GM12878 (cell line): ENCODE data around the gene CACNA2D4. TPM values are rescaled to one million over a fixed set of nuclear protein-coding genes. Genes with fewer than 3 reads are reported as not detected.

Experiments used
- CBFB ChIP-seq: IDR thresholded peaks from 2 replicates; pipeline ENCODE4 v1.6.1; 2016; ENCODE audit warnings: antibody characterized with exemption, low read depth
- CHD1 ChIP-seq: IDR thresholded peaks from 2 replicates; pipeline ENCODE4 v1.6.1; 2012; ENCODE audit warnings: low read depth, low read length, improper control_type of control experiment
- CREM ChIP-seq: IDR thresholded peaks from 2 replicates; pipeline ENCODE4 v1.6.1; 2014; ENCODE audit warnings: antibody characterized with exemption, low read depth
- EED ChIP-seq: sonication (generic); IDR thresholded peaks from 2 replicates; pipeline ENCODE4 v1.6.1; 2016; ENCODE audit warnings: antibody characterized with exemption, low read depth
- ETV6 ChIP-seq, 2 experiments: fragments of 450-650 bp in 1 of 2; IDR thresholded peaks in 1 of 2; conservative IDR thresholded peaks in 1 of 2; 2 replicates each; pipeline ENCODE4 v1.6.1; 2014; ENCODE audit warnings: antibody characterized with exemption in 1 of 2, borderline replicate concordance in 1 of 2, low read depth in 1 of 2, mild to moderate bottlenecking in 1 of 2, moderate library complexity in 1 of 2
- HDAC2 ChIP-seq: fragments of 200-600 bp; sonication (generic); IDR thresholded peaks from 2 replicates; pipeline ENCODE4 v1.6.1; 2017
- IKZF1 ChIP-seq: fragments of 450-650 bp; conservative IDR thresholded peaks from 2 replicates; pipeline ENCODE4 v1.6.1; 2017; ENCODE audit warnings: antibody characterized with exemption, mild to moderate bottlenecking
- IRF4 ChIP-seq: IDR thresholded peaks from 2 replicates; pipeline ENCODE4 v1.6.1; 2011; ENCODE audit warnings: low read depth, low read length
- KAT2A ChIP-seq: conservative IDR thresholded peaks from 2 replicates; pipeline ENCODE4 v1.6.1; 2011; ENCODE audit warnings: low read depth, low read length; ENCODE audit not compliant: control insufficient read depth
- KDM1A ChIP-seq: fragments of 200-600 bp; sonication (generic); IDR thresholded peaks from 2 replicates; pipeline ENCODE4 v1.6.1; 2016; ENCODE audit warnings: borderline replicate concordance
- MTA2 ChIP-seq: fragments of 450-650 bp; IDR thresholded peaks from 2 replicates; pipeline ENCODE4 v1.6.1; 2016; ENCODE audit warnings: low read depth, mild to moderate bottlenecking, moderate library complexity
- MTA3 ChIP-seq: IDR thresholded peaks from 2 replicates; pipeline ENCODE4 v1.6.1; 2012; ENCODE audit warnings: low read length, inconsistent platforms, borderline replicate concordance
- NR2C1 ChIP-seq: fragments of 450-650 bp; IDR thresholded peaks from 2 replicates; pipeline ENCODE4 v1.6.1; 2017; ENCODE audit warnings: antibody characterized with exemption, mild to moderate bottlenecking, moderate library complexity
- NR2C2 ChIP-seq: IDR thresholded peaks from 2 replicates; pipeline ENCODE4 v1.6.1; 2011; ENCODE audit warnings: borderline replicate concordance, low read depth; ENCODE audit not compliant: control insufficient read depth, insufficient read length
- PAX5 ChIP-seq: IDR thresholded peaks from 2 replicates; pipeline ENCODE4 v1.6.1; 2011; ENCODE audit warnings: low read depth, low read length, borderline replicate concordance
- PML ChIP-seq: IDR thresholded peaks from 2 replicates; pipeline ENCODE4 v1.6.1; 2012; ENCODE audit warnings: low read length, inconsistent platforms
- POLR2AphosphoS5 ChIP-seq: IDR thresholded peaks from 2 replicates; pipeline ENCODE4 v1.6.1; 2011; ENCODE audit warnings: mild to moderate bottlenecking, low read length, inconsistent platforms
- RCOR1 ChIP-seq: conservative IDR thresholded peaks from 2 replicates; pipeline ENCODE4 v1.6.1; 2012; ENCODE audit warnings: low read depth, low read length, improper control_type of control experiment
- SIN3A ChIP-seq: IDR thresholded peaks from 2 replicates; pipeline ENCODE4 v1.6.1; 2012; ENCODE audit warnings: low read depth, low read length, improper control_type of control experiment
- SMC3 ChIP-seq: IDR thresholded peaks from 2 replicates; pipeline ENCODE4 v1.6.1; 2011; ENCODE audit warnings: low read length, improper control_type of control experiment, borderline replicate concordance
- STAT3 ChIP-seq: IDR thresholded peaks from 2 replicates; pipeline ENCODE4 v1.6.1; 2011; ENCODE audit warnings: low read depth, low read length, improper control_type of control experiment
- TBL1XR1 ChIP-seq: IDR thresholded peaks from 2 replicates; pipeline ENCODE4 v1.6.1; 2012; ENCODE audit warnings: low read depth, low read length, improper control_type of control experiment
- TCF12 ChIP-seq: IDR thresholded peaks from 2 replicates; pipeline ENCODE4 v1.6.1; 2011; ENCODE audit warnings: low read depth, mild to moderate bottlenecking, low read length
- WRNIP1 ChIP-seq: IDR thresholded peaks from 2 replicates; pipeline ENCODE4 v1.6.1; 2011; ENCODE audit warnings: low read depth, low read length, improper control_type of control experiment, borderline replicate concordance
- YY1 ChIP-seq: IDR thresholded peaks from 2 replicates; pipeline ENCODE4 v1.6.1; 2011; ENCODE audit warnings: low read depth, mild to moderate bottlenecking, low read length
- ZNF274 ChIP-seq: IDR thresholded peaks from one replicate; pipeline ENCODE4 v1.8.0; 2011; ENCODE audit not compliant: insufficient read length, insufficient read depth
- ZNF384 ChIP-seq: IDR thresholded peaks from 2 replicates; pipeline ENCODE4 v1.6.1; 2012; ENCODE audit warnings: low read depth, mild to moderate bottlenecking, low read length, improper control_type of control experiment, borderline replicate concordance
- ZSCAN29 ChIP-seq: fragments of 450-650 bp; IDR thresholded peaks from 2 replicates; pipeline ENCODE4 v1.6.1; 2017; ENCODE audit warnings: mild to moderate bottlenecking, moderate library complexity
- polyA plus RNA-seq, 11 experiments: library from polyadenylated mRNA; depleted of rRNA in 4 of 11; unstranded in 6 of 11; stranded (reverse) in 5 of 11; fragments of >200 nt; fragmentation: Nextera tagmentation in 4 of 11; fragmentation: Illumina TruSeq in 1 of 11; extraction: Ambion mirVana in 4 of 11; extraction: Trizol in 1 of 11; gene quantifications; 1 replicate in 1 of 11; 2 replicates in 10 of 11; pipeline versions ENCODE4 v1.2.1 to v1.2.3, GENCODE V29; 2011 to 2016; ENCODE audit warnings: inconsistent platforms in 2 of 11, missing spikeins in 2 of 11, low read depth in 1 of 11
- total RNA-seq, 4 experiments: library from RNA; depleted of rRNA in 3 of 4; stranded (reverse); fragments of >200 nt in 3 of 4; fragmentation: Illumina TruSeq in 1 of 4; extraction: Trizol in 1 of 4; gene quantifications; 2 replicates each; pipeline versions ENCODE4 v1.2.1 to v1.2.3, GENCODE V29; 2013 to 2021
- TF ChIP-seq, protein P1 (sequence below): fragments of 450-650 bp; IDR thresholded peaks from 2 replicates; pipeline ENCODE4 v1.6.1; 2014; ENCODE audit warnings: mild to moderate bottlenecking
- TF ChIP-seq, protein P2 (sequence below): fragments of 450-650 bp; IDR thresholded peaks from 2 replicates; pipeline ENCODE4 v1.6.1; 2017; ENCODE audit warnings: low read depth, mild to moderate bottlenecking, moderate library complexity
- TF ChIP-seq, protein P3 (sequence below): fragments of 450-650 bp; conservative IDR thresholded peaks from 2 replicates; pipeline ENCODE4 v1.6.1; 2017; ENCODE audit warnings: mild to moderate bottlenecking, moderate library complexity

The CACNA2D4 gene
- total and polyA plus RNA-seq, 10 of the 15 experiments (the other 5 are each of a cell fraction or from before 2014, with no cell fraction given): 0.03 to 1.0 (median 0.65) TPM

DNA sequence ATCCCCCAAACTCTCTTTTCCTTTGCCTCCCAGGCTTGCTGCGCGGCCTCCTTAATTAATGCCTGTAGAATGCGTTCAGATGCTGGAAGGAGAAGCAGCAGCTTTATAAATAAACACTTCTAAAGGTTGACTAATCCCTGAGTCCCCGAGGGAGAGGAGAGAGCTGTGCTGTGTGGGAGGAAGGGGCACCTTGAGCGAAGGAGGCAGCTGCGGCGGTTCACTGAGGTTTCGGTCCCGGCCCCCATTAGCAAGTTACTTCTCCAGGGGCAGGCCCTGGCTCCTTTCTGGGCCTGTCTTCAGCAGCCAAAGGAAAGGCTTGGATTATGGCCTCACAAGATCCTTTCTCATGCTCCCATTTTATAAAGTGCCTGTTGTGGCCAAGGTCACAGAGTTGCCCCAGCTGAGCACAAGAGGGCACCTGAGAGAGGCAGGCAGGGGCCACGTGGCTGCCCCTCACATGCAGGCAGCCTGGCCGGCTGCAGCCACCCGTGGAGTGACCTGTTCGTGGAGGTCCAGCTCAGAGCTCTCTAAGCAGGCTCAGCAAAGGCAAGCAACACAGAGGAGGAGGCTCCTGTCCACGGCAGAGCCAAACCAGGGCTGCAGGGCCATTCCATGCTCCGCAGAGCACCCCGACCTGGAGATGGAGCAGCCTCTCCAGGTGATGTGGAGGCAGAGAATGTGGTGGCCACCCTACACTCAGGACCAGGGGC lies 15.0 kb upstream of the CACNA2D4 start (continued):
- TF ChIP-seq CBFB: no peak
- no peak for TF ChIP-seq ETV6 (conservative IDR thresholded peaks at IDR 0.05 in 1 of 2, IDR thresholded peaks at IDR 0.05 in 1 of 2; ENCODE audit: borderline replicate concordance in 1 of 2, low read depth in 1 of 2)
- no peak for TF ChIP-seq ZNF384
- no peak for TF ChIP-seq RCOR1
- no peak for TF ChIP-seq ZSCAN29
- TF ChIP-seq, protein P1, sequence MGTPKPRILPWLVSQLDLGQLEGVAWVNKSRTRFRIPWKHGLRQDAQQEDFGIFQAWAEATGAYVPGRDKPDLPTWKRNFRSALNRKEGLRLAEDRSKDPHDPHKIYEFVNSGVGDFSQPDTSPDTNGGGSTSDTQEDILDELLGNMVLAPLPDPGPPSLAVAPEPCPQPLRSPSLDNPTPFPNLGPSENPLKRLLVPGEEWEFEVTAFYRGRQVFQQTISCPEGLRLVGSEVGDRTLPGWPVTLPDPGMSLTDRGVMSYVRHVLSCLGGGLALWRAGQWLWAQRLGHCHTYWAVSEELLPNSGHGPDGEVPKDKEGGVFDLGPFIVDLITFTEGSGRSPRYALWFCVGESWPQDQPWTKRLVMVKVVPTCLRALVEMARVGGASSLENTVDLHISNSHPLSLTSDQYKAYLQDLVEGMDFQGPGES: no peak
- TF ChIP-seq CHD1: no peak
- TF ChIP-seq KDM1A: no peak
- TF ChIP-seq WRNIP1: no peak
- TF ChIP-seq SMC3: no peak
- no peak for TF ChIP-seq EED
- TF ChIP-seq IRF4: no peak
- TF ChIP-seq MTA3: no peak
- TF ChIP-seq SIN3A: no peak
- no peak for TF ChIP-seq NR2C1
- TF ChIP-seq TCF12: peak; percentile 92
- TF ChIP-seq POLR2AphosphoS5: no peak
- TF ChIP-seq, protein P2, sequence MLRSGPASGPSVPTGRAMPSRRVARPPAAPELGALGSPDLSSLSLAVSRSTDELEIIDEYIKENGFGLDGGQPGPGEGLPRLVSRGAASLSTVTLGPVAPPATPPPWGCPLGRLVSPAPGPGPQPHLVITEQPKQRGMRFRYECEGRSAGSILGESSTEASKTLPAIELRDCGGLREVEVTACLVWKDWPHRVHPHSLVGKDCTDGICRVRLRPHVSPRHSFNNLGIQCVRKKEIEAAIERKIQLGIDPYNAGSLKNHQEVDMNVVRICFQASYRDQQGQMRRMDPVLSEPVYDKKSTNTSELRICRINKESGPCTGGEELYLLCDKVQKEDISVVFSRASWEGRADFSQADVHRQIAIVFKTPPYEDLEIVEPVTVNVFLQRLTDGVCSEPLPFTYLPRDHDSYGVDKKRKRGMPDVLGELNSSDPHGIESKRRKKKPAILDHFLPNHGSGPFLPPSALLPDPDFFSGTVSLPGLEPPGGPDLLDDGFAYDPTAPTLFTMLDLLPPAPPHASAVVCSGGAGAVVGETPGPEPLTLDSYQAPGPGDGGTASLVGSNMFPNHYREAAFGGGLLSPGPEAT: no peak
- TF ChIP-seq, protein P3, sequence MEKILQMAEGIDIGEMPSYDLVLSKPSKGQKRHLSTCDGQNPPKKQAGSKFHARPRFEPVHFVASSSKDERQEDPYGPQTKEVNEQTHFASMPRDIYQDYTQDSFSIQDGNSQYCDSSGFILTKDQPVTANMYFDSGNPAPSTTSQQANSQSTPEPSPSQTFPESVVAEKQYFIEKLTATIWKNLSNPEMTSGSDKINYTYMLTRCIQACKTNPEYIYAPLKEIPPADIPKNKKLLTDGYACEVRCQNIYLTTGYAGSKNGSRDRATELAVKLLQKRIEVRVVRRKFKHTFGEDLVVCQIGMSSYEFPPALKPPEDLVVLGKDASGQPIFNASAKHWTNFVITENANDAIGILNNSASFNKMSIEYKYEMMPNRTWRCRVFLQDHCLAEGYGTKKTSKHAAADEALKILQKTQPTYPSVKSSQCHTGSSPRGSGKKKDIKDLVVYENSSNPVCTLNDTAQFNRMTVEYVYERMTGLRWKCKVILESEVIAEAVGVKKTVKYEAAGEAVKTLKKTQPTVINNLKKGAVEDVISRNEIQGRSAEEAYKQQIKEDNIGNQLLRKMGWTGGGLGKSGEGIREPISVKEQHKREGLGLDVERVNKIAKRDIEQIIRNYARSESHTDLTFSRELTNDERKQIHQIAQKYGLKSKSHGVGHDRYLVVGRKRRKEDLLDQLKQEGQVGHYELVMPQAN: no peak
- TF ChIP-seq PML: no peak
- TF ChIP-seq STAT3: no peak
- no peak for TF ChIP-seq KAT2A
- no peak for TF ChIP-seq ZNF274
- TF ChIP-seq YY1: 0 out of 2 replicates have a peak, but pooled peaks have one; percentile 22
- peak; percentile 45; the same call in 1 of the 2 replicates for TF ChIP-seq PAX5
- no peak for TF ChIP-seq HDAC2
- TF ChIP-seq TBL1XR1: no peak
- TF ChIP-seq MTA2: peak; percentile 50
- TF ChIP-seq IKZF1: peak; percentile 73
- TF ChIP-seq NR2C2: no peak
- no peak for TF ChIP-seq CREM
